Activated gamma-delta T cell treated with anti-CD3 and anti-CD28 coated beads, Interleukin-2, amount 50 U/mL, for 16 hours (primary cell): ENCODE data around the gene GC.
"Not testable (repeated sequence)": the region's sequence is repeated elsewhere in the genome, so short reads cannot be mapped to it uniquely, and the experiment has no call there.

Experiments
- DNase-seq: peaks from one replicate; pipeline ENCODE4 v3.0.0-alpha.2; 2020; ENCODE audit warnings: low read depth

Gene GC

GRCh38 chr4:71765821-71766383, 18.0 kb downstream of the GC start:
- DNase-seq = no peak

DNA sequence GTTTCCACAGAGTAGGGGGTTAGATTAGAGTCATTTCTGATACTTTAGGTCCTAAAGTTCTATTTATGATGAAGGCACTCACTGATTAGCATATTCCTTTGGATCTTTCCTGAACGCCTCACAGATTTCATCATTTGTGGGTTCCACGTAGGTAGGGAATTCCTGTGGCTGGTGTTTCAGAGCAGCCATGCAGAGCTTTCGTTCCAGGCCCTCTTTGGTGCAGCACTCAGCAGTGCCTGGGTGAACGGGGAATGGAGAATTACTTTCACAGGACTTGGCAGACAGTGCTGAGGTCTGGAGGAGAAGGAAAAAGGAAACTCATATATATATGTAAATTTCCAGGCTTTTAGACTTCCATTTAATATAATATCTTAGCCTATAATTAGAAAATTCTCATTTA, 18.5 kb downstream of the GC start:
- no peak for DNase-seq

GRCh38 chr4:71752383-71753042, 31.4 kb downstream of the GC start:
- DNase-seq = no peak

- DNase-seq = no peak
These were observed 34.8 kb downstream of the GC start for GRCh38 chr4:71749008-71749594.

GRCh38 chr4:71746379-71746778, 37.5 kb downstream of the GC start:
- DNase-seq = no peak

- DNase-seq = not testable (repeated sequence)
These were observed 45.1 kb downstream of the GC start for GRCh38 chr4:71738782-71739181.

GRCh38 chr4:71732706-71733105, 51.2 kb downstream of the GC start:
- DNase-seq = no peak

DNA sequence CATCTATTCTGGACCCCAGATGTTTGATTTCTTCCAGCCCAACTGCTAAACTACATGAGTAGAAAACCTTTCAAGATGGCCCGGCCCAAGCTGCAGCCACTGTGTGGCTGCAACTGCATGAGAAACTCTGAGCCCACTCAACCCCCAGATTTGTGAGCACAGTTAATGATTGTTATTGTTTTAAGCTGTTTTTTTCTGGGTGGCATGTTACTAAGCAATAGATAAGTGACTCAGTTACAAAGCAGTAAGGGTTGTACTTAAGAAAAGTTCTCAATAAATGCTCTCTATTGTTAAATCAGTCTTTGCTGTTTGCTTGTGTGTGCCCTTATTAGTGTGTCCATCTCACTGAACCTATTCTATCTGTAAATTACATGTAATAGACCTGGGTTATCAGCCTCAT, 51.8 kb downstream of the GC start:
- no peak for DNase-seq

DNA sequence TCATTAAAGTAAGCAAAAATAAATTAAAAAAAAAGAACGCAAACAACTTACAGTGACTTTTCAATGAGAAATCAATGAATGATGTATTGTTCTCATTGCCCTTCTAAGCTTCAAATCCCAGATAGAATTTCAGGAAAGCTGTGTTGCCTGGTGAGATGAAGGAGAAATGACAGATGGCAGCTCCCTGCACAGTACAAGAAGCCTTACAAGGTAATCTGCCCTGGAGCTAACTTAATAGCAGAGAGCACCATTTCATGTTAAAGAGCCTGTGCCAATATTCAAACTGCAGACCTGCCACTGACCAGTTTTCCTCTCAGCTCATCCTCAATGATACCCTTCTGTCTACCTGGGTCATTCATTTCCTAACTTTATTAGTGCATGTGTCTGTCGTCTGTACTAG, 54.0 kb downstream of the GC start:
- DNase-seq = no peak

DNA sequence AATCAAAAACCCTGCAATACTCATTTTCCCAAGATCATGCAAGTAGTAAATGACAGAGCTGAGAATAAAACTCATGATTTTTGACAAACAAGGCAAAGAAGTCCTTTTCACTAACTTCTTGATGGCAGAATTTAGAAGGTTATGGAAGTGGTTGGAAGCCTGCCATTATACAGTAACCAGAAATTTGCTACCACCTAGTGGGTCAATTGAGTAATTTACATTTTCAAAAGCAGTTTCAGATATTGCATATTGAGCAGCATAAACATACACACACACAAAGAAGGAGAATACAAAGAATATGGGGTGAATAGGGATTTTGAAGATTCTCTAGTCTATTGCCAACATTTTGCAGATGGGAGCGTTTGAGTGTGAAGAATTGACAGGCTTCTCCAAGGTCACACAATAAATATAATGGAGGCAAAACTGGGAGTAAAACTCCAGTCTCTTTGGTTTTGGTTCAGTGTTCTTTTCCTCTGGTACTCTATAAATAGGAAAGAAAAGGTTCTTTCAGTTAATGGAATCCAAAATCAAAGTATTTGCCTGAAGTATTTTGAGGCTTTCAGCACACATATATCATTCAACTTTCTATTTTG, 70.2 kb downstream of the GC start:
- DNase-seq = no peak

DNA sequence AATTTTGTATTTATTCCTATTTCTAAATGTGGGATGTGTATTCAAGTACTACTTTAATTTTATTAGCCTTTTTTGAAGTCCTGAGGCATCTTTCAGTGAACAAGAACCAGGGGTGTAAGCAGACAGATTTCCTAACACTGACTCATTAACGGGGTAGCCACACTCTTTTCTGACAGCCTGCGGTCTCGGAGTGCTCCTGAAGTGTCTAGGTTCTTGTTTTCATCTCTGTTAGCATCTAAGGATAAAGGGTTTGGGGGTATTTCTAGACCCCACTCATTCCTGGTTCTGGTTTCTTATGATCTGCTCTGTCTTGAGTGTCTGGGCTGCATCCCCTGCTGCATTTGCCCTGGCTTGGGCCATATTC, 71.9 kb downstream of the GC start:
- no peak for DNase-seq

GRCh38 chr4:71711044-71711984, 72.6 kb downstream of the GC start:
- no peak for DNase-seq

GRCh38 chr4:71709961-71710360, 73.9 kb downstream of the GC start:
- no peak for DNase-seq

- DNase-seq = no peak
These were observed 85.7 kb downstream of the GC start for GRCh38 chr4:71698141-71698540.

- no peak for DNase-seq
These were observed 86.8 kb downstream of the GC start for GRCh38 chr4:71697031-71697430.

DNA sequence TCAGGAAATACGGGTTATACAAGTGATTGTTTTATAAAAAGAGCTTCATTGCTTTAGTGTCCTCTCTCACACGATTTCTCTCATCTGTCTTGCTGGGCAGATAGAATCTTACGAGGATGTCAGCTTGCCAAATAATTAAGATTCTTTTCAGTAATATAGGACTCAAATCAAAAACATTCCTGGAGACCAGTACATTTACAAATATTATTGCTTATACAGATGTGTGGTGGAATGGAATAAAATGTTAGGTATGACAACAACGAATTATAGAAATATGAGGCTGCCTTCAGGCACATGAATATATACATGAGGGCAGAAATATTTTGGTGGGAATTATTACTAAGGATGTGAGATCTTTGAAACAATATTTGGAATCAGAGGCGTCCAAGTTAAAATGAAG, 88.9 kb downstream of the GC start:
- DNase-seq = no peak

- DNase-seq = no peak
These were observed 90.9 kb downstream of the GC start for GRCh38 chr4:71692963-71693362.

- DNase-seq = no peak
These were observed 91.7 kb downstream of the GC start for GRCh38 chr4:71692198-71692597.
